NCI-H82 treated with DMSO at 0.1 percent for 48 hours (cell line): ENCODE data around the gene LIX1L.

Experiments used
- DNase-seq: peaks from one replicate; lab custom pipeline; 2025; ENCODE audit not compliant: unreplicated experiment; lab: John Stamatoyannopoulos, UW

The LIX1L gene

GRCh38 chr1:145963265-145964019 lies 5.6 kb upstream of the LIX1L start:
- DNase-seq, result no peak

- DNase-seq, result no peak
Measured at GRCh38 chr1:145962157-145963102, 4.6 kb upstream of the LIX1L start.

- DNase-seq, result peak; percentile 29
Measured at GRCh38 chr1:145961425-145962156, 3.8 kb upstream of the LIX1L start.

GRCh38 chr1:145961109-145961424 lies 3.2 kb upstream of the LIX1L start:
- DNase-seq, result no peak

DNA sequence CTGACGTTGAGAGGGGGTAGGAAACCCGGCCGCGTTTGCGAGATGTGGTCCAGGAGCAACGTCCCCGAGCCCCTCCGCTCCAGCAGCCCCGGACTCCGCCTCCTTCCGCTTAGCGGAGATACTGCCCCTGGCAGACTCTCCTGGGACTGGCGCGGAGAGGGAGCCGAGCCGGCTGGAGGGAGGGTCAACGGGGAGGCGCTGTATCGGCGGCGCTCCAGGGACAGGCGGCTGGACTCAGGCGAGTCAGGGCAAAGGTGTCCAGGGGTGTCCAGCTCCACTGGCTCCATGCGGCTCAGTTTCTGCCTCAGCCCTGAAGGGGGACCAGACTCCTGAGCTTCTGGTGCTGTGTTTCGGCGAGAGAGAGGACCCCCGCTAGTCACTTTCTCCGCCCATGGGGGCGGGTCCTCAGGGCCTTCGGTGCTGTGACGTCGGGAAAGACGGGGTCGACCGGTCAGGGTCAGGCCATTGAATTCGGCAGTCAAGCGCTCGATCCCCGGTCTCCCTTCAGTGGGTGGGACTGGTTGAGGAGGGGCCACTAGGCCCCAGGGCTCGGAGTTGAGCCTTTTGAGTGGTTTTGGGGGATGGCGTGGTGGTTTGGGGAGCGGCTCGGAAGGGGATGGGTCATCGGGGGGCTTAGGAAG lies 2.8 kb upstream of the LIX1L start:
- peak; percentile 67 for DNase-seq

DNA sequence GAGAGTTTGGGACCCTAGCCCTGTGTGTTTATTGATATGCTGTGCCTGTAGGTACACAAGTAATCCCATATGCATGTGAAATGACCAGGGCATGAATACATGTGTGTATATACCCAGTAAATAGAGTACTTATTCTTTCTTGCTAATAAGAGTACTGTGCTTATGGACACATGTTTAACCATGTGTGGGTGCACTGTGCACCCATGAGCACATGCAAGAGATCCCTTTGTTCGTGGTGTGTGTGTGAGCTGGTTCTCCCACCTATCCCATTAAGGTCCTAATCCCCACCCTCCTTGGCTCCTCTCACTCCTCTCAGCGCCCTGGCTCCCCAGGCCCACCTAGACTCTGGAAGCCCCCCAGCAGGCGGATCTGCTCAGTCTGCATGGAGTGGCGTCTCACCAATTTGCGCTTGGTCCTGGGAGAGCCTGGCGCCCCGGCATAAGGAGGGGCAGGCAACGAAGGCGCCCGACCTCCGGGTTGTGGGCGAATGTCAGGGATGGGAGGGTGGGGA lies 2.2 kb upstream of the LIX1L start:
- peak; percentile 52 for DNase-seq

- no peak for DNase-seq
Measured at GRCh38 chr1:145959333-145959732, 1.5 kb upstream of the LIX1L start.

- DNase-seq, result no peak
Measured at GRCh38 chr1:145958734-145959133, 917 bp upstream of the LIX1L start.

DNA sequence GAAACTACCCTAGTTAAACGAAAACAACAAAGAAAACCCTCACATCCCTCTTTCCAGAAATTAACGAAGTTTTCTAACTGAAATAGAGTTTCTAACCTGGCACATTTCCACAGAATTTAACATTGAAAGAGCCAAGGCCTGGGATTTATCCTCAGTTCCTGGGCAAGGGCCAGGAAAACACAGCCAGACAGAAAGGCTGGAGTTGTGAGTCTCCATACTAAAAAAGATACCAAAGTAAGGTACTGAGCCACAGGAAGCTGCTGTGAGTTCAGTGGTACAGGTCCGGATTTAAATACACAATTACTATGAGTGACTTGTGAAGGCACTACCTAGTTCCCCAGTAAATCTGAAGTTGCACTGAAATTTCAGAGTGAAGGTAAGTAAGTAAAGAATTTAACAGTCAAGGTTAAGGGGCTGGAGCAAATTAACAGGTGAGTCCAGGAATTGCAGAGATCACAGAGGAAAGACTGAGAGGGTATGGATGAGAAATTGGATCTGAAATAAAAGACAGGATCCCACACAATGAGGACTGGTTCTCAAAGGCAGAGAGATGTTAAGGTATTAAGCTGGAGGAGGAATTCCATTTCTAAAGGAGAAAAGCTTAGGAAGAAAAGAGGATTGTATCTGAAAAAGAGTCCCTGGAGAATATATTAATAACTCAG lies 905 bp downstream of the LIX1L start:
- DNase-seq, result no peak

GRCh38 chr1:145956361-145956760 lies 1.5 kb downstream of the LIX1L start:
- no peak for DNase-seq

GRCh38 chr1:145955436-145955835 lies 2.4 kb downstream of the LIX1L start:
- no peak for DNase-seq

- DNase-seq, result no peak
Measured at GRCh38 chr1:145953861-145954260, 4.0 kb downstream of the LIX1L start.

DNA sequence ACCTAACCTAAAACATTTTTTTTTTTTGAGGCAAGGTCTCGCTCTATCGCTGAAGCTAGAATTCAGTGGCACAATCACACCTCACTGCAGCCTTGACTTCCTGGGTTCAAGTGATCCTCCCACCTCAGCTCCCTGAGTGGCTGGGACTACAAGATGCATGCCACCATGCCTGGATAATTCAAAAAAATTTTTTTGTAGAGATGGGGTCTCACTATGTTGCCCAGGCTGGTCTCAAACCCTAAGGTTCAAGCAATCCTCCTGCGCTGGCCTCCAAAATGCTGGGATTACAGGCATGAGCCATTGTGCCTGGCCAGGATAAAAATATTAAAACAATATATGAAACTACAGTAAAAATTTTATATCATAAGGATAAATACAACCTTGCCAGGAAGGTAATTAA lies 4.9 kb downstream of the LIX1L start:
- DNase-seq, result no peak

DNA sequence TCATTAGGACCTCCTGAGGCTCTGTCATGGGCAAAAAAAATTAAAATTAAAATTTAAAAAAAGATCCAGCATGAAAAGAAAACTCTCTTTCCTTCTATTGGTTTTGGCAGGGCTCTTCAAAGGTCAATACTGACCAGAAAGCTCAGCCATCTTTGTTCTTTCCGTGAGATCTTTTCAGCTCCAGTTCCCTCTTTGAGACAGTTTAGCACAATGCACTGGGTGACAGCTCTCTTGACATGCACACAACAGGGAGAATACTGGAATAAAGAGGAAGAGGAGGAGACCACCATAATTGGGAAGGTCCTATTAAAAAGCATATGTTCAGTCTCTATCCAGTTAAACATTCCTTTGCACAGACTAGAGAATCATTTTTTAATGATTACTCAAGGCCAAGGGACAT lies 6.3 kb downstream of the LIX1L start:
- no peak for DNase-seq

DNA sequence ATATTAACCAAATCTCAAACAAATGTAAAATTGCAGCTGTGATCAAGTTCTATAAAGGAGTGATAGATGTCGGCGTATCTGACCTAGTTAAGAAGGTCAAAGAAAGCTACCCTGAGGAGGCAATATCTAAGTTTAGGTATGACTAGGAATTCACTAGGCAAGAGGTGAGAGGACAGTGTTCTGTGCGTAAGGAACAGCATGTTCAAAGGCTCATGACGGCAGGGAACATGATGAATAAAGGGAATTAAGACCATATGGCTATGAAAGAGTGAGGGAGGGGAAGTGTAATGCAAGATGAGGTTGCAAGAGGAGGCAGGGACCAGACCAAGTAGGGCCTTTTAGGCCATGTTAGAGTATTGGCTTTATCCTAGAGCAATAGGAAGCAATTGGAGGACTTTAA lies 8.6 kb downstream of the LIX1L start:
- peak; percentile 55 for DNase-seq

DNA sequence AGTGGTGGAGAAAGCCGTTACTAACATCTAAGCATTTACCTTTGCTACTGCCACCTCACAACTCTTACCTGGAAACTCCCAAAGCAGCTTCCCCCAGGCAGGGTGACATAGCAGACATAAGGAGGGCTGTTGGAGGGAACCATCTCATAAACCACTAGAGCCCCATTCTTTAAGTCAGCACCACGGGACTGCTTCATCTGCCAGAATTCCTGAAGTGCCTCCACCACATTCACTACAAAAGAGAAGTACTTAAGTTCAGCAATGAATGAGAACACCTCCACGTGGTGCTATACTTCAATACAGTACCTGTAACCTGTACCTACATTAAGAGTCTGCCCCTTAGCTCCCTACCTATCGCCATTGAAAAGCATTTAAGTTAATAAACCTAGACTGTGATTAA lies 10.3 kb downstream of the LIX1L start:
- DNase-seq, result no peak

GRCh38 chr1:145946477-145946986 lies 11.3 kb downstream of the LIX1L start:
- DNase-seq, result no peak

DNA sequence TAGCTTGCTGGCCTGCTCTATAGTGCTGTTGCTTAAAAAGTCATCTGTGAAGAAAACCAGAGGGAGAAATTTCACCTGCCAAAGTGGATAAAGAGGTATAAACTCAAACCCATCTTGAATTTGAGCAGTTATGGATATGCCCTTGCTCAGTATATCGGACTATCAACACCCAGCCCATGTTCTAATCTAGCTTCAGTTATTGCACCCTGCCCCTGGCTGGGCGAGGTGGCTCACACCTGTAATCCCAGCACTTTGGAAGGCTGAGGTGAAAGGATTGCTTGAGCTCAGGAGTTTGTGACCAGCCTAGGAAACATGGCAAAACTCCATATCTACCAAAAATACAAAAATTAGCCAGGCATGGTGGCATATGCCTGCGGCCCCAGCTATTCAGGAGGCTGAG lies 13.3 kb downstream of the LIX1L start:
- DNase-seq, result no peak

- no peak for DNase-seq
Measured at GRCh38 chr1:145942871-145943270, 14.9 kb downstream of the LIX1L start.

GRCh38 chr1:145942405-145942804 lies 15.4 kb downstream of the LIX1L start:
- no peak for DNase-seq
